Neural progenitor cell (in vitro differentiated cells): ENCODE measurements around the gene ABHD14A.

Experiments
- CTCF ChIP-seq: fragments of 200-600 bp; sonication (generic); IDR thresholded peaks from 2 replicates; pipeline ENCODE4 v1.5.1; 2017; ENCODE audit warnings: antibody characterized with exemption, mild to moderate bottlenecking
- EZH2 ChIP-seq: fragments of 200-600 bp; sonication (generic); IDR thresholded peaks from 2 replicates; pipeline ENCODE4 v1.6.1; 2017; ENCODE audit warnings: antibody characterized with exemption, mild to moderate bottlenecking, moderate library complexity
- EZH2phosphoT487 ChIP-seq: fragments of 200-600 bp; sonication (generic); IDR thresholded peaks from 2 replicates; pipeline ENCODE4 v1.6.1; 2017; ENCODE audit warnings: antibody characterized with exemption

DNA sequence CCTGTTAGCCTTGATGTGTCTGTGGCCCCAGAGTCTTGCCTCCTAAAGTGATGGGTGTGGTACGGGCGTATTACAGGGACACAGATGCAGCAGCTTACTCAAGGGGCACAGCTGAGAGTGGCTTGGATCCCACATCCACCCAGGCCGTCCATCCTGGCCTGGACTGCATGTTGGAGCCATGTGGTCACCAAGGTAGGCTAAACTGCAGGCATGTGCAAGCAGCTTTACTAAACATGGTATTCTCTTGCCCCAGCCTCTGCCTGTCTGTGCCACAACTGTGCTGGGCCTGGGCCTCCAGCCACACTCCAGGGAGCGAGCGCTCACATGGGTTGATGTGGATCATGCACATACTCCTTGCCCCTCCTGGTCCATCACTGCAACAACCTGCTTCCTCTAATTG, 25.7 kb upstream of the ABHD14A start:
- TF ChIP-seq CTCF (no peak), EZH2 (no peak), EZH2phosphoT487 (no peak)
